Measurements from ENCODE around the gene PHACTR1.
"Not testable (repeated sequence)": the region's sequence is repeated elsewhere in the genome, so short reads cannot be mapped to it uniquely, and the experiment has no call there.

Gene PHACTR1

DNA sequence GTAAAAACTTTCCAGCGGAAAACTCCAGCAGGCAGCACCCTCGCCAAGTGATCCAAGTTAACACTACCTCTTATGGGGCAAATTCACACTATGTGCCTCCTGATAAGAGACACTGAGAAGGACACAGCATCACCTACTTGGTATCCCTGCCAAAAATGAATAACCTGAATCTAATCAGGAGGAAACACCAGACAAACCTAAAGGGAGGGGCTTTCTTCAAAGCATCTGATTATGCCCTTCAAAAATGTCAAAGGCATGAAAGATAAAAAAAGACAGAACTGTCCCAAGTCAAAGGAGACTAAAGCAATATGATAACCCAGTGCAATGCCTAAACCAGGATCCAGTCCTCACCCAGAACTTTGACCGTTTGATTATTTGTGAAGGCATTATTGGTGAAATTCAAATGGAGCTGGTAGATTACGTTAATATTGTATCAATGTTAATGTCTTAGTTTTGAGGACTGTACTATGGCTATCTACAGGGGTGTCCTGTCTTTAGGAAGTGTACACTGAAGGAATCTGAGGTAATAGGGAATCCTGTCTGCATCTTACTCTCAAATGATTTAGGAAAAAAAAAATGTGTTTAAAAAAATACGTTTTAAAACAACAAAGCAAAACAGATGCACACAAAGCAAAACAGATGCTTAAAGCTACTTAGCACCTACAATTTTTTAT is 603.5 kb downstream of the PHACTR1 start:
- TF ChIP-seq, protein P1, sequence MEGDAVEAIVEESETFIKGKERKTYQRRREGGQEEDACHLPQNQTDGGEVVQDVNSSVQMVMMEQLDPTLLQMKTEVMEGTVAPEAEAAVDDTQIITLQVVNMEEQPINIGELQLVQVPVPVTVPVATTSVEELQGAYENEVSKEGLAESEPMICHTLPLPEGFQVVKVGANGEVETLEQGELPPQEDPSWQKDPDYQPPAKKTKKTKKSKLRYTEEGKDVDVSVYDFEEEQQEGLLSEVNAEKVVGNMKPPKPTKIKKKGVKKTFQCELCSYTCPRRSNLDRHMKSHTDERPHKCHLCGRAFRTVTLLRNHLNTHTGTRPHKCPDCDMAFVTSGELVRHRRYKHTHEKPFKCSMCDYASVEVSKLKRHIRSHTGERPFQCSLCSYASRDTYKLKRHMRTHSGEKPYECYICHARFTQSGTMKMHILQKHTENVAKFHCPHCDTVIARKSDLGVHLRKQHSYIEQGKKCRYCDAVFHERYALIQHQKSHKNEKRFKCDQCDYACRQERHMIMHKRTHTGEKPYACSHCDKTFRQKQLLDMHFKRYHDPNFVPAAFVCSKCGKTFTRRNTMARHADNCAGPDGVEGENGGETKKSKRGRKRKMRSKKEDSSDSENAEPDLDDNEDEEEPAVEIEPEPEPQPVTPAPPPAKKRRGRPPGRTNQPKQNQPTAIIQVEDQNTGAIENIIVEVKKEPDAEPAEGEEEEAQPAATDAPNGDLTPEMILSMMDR (IDR thresholded peaks at IDR 0.05), result no peak
- H3K36me3 ChIP-seq (ENCODE audit: control insufficient read depth, insufficient read depth, low read length), result no peaks in the 10 kb centered on the region

DNA sequence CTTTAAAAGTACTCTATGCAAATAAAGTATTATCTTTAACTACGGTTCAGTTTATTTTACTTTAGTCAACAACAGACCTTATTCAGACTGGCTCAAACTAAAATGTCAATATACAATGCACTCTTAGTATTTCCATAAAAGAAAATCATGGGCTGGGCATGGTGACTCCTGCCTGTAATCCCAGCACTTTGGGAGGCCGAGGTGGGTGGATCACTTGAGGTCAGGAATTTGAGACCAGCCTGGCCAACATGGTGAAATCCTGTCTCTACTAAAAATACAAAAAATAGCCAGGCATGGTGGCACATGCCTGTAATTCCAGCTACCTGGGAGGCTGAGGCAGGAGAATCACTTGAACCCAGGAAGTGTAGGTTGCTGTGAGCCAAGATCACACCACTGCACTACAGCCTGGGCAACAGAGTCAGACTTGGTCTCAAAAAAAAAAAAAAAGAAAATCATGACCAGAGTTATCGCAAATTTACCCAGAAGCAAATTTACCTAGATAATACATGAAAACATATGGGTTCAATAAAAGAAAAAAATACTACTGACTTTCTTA is 609.5 kb downstream of the PHACTR1 start:
- not testable (repeated sequence) for H3K4me2 ChIP-seq (ENCODE audit: low read length); H3K27me3 ChIP-seq (ENCODE audit: control insufficient read depth, insufficient read depth, low read length); H3K27ac ChIP-seq; H3K4me3 ChIP-seq (ENCODE audit: low read depth, low read length); H3K4me1 ChIP-seq; H3K9me3 ChIP-seq (ENCODE audit: control insufficient read depth, low read length); H3K9ac ChIP-seq; H3K36me3 ChIP-seq (ENCODE audit: control insufficient read depth, insufficient read depth, low read length); H3K79me2 ChIP-seq; H2AFZ ChIP-seq

More for the DNA sequence above, 603.5 kb downstream of the PHACTR1 start:
- H3K9me3 ChIP-seq (ENCODE audit: control insufficient read depth, low read length), result no peaks in the 10 kb centered on the region
- no peaks in the 10 kb centered on the region for H3K79me2 ChIP-seq
- no peak overlapping the region for H3K9ac ChIP-seq
- H3K27ac ChIP-seq, result no peak overlapping the region
- H3K4me1 ChIP-seq, result no peaks in the 10 kb centered on the region
- H2AFZ ChIP-seq, result no peak overlapping the region
- no peak overlapping the region for H3K4me3 ChIP-seq (ENCODE audit: low read depth, low read length)
- H3K4me2 ChIP-seq (ENCODE audit: low read length), result no peak overlapping the region
- no peaks in the 10 kb centered on the region for H3K27me3 ChIP-seq (ENCODE audit: control insufficient read depth, insufficient read depth, low read length)

DNA sequence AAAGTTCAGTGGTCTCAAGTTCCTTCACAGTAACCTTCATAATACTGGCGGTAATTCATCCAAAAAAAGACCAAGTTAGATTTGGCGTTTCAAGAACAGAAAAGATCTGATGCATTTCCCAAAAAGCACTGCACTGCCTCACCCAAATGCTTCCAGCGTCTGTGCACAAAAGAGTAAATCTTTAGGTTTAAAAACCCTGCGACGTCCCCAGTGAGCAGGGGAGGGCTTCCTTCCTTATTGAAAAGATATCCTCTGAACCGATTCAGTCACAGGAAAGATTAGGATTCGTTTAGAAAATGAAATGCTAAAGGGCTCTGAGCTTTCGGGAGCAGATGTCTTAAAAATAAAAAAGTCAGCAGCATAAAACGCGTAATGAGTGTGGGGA is 611.1 kb downstream of the PHACTR1 start:
- H3K9me3 ChIP-seq (ENCODE audit: control insufficient read depth, low read length), result no peaks in the 10 kb centered on the region
- no peaks in the 10 kb centered on the region for H3K27me3 ChIP-seq (ENCODE audit: control insufficient read depth, insufficient read depth, low read length)
- H2AFZ ChIP-seq, result peak overlapping the region; percentile 98
- no peak overlapping the region for H3K9ac ChIP-seq
- H3K79me2 ChIP-seq, result no peaks in the 10 kb centered on the region
- H3K4me2 ChIP-seq (ENCODE audit: low read length), result peak overlapping the region; percentile 98
- peak overlapping the region; percentile 87 for H3K27ac ChIP-seq
- H3K4me1 ChIP-seq, result peaks cover 4% of the 10 kb centered on the region
- TF ChIP-seq, protein P1 (IDR thresholded peaks at IDR 0.05), result no peak
- no peaks in the 10 kb centered on the region for H3K36me3 ChIP-seq (ENCODE audit: control insufficient read depth, insufficient read depth, low read length)
- peak overlapping the region; percentile 91 for H3K4me3 ChIP-seq (ENCODE audit: low read depth, low read length)

DNA sequence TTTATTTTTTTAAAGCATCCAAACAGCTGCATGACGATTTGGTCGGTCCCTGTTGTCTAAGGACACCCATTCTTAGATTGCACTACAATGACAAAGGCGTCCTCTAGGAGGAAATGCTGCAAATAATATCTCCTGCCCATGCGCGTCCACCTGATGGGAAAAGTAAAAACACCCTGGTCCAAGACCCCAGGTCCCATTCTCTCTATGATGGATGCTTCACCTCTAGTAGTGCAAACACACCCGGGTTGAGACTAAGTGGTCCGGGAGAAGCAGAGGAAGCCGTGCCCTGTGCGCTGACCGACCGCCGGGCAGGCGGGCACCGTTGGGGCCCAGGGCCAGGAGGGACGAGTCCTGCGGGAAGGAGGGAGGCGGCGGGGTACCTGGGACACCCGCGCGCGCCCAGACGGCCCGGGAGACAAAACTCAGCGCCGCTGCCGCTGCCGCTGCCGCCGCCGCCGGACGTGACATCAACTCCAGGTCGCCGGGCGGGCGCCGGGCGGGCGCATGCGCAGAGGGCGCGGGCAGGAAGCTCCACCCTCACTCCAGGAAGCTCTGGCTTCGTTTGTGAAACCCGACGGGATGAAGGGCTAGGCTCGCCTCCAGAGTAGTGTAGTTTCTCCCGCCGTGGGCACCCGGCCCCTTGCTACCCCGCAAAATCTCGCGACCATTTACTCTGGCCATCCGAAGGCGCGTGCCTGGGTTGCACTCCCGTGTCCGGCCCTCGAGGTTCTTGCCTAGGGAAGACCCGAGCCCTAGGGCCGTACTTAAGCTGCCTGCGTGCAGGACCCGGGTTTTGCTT is 611.7 kb downstream of the PHACTR1 start, which contains the start of gene TBC1D7:
Gene TBC1D7 (minus strand): TSS at position 462 of the 799 bp plus-strand sequence. CDS start 1,639 bp downstream, outside the sequence.
- Histone ChIP-seq H3K9ac (peak within 1 kb of the TSS; percentile 65), H2AFZ (peak within 1 kb of the TSS; percentile 98), H3K79me2 (no peaks in the 10 kb centered on the region), H3K36me3 (ENCODE audit: control insufficient read depth, insufficient read depth, low read length) (no peaks in the 10 kb centered on the region), H3K4me1 (peaks cover 4% of the 10 kb centered on the region), H3K9me3 (ENCODE audit: control insufficient read depth, low read length) (no peaks in the 10 kb centered on the region), H3K4me2 (ENCODE audit: low read length) (peak within 1 kb of the TSS; percentile 98), H3K27ac (peak within 1 kb of the TSS; percentile 87), H3K27me3 (ENCODE audit: control insufficient read depth, insufficient read depth, low read length) (no peaks in the 10 kb centered on the region), H3K4me3 (ENCODE audit: low read depth, low read length) (peak within 1 kb of the TSS; percentile 91)
- TF ChIP-seq, protein P1 (IDR thresholded peaks at IDR 0.05), result peak; percentile 17

DNA sequence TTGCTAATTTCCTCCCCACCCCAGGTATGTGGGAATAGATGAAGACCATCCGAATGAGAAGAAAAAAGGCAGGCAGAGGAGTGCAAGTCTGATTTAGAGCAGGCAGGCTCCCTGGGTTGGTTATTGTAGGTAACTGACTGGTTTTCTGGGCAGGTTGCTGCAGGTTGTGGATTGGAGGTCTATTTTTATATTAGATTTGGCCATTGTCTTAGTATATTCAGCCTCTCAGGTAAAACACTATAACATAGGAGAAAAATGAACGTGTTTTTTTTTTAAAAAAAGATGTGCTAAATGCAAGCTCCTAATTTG is 612.3 kb downstream of the PHACTR1 start:
- no peaks in the 10 kb centered on the region for H3K36me3 ChIP-seq (ENCODE audit: control insufficient read depth, insufficient read depth, low read length)
- TF ChIP-seq, protein P1 (IDR thresholded peaks at IDR 0.05), result no peak

More for the DNA sequence above, 612.3 kb downstream of the PHACTR1 start:
- peak overlapping the region; percentile 91 for H3K4me3 ChIP-seq (ENCODE audit: low read depth, low read length)
- H3K27ac ChIP-seq, result peak overlapping the region; percentile 87
- peak overlapping the region; percentile 61 for H3K9ac ChIP-seq
- no peaks in the 10 kb centered on the region for H3K9me3 ChIP-seq (ENCODE audit: control insufficient read depth, low read length)
- no peaks in the 10 kb centered on the region for H3K27me3 ChIP-seq (ENCODE audit: control insufficient read depth, insufficient read depth, low read length)
- no peaks in the 10 kb centered on the region for H3K79me2 ChIP-seq
- peaks cover 4% of the 10 kb centered on the region for H3K4me1 ChIP-seq
- H2AFZ ChIP-seq, result peak overlapping the region; percentile 98
- H3K4me2 ChIP-seq (ENCODE audit: low read length), result peak overlapping the region; percentile 98
